GM23248 (cell line): ENCODE data around the gene EDC3. TPM values are rescaled to one million over a fixed set of nuclear protein-coding genes. Genes with fewer than 3 reads are reported as not detected.

Source experiments
- DNase-seq: peaks from one replicate; pipeline ENCODE4 v3.0.0-alpha.2; 2015
- H2AFZ ChIP-seq: fragments of 200-600 bp; sonication (generic); 2 replicates; pipeline ENCODE4 v1.6.1; 2016; ENCODE audit warnings: antibody characterized with exemption
- H3F3A ChIP-seq: fragments of 200-600 bp; sonication (generic); 2 replicates; pipeline ENCODE4 v1.6.1; 2016; ENCODE audit warnings: mild to moderate bottlenecking, antibody characterized with exemption, mixed run types; ENCODE audit not compliant: insufficient read depth
- H3K27ac ChIP-seq: fragments of 200-600 bp; sonication (generic); 2 replicates; pipeline ENCODE4 v1.5.1; 2016; ENCODE audit warnings: mild to moderate bottlenecking
- H3K27me3 ChIP-seq: fragments of 200-600 bp; sonication (generic); replicated peaks from 2 replicates; pipeline ENCODE4 v1.6.1; 2016; ENCODE audit warnings: mild to moderate bottlenecking; ENCODE audit not compliant: insufficient read depth
- H3K36me3 ChIP-seq: fragments of 200-600 bp; sonication (generic); 2 replicates; pipeline ENCODE4 v1.6.1; 2016; ENCODE audit warnings: low read depth, mild to moderate bottlenecking
- H3K4me1 ChIP-seq: fragments of 200-600 bp; sonication (generic); 2 replicates; pipeline ENCODE4 v1.6.1; 2016; ENCODE audit warnings: mild to moderate bottlenecking; ENCODE audit not compliant: insufficient read depth
- H3K4me2 ChIP-seq: fragments of 200-600 bp; sonication (generic); one replicate; pipeline ENCODE4 v1.6.1; 2016; ENCODE audit warnings: mild to moderate bottlenecking; ENCODE audit not compliant: unreplicated experiment
- H3K4me3 ChIP-seq: fragments of 200-600 bp; sonication (generic); 2 replicates; pipeline ENCODE4 v1.5.1; 2016; ENCODE audit warnings: mild to moderate bottlenecking
- H3K79me2 ChIP-seq: fragments of 200-600 bp; sonication (generic); 2 replicates; pipeline ENCODE4 v1.6.1; 2016; ENCODE audit warnings: mild to moderate bottlenecking; ENCODE audit not compliant: insufficient read depth
- H3K9ac ChIP-seq: fragments of 200-600 bp; sonication (generic); 2 replicates; pipeline ENCODE4 v1.6.1; 2016; ENCODE audit warnings: mild to moderate bottlenecking
- H3K9me2 ChIP-seq: fragments of 200-600 bp; sonication (generic); 2 replicates; pipeline ENCODE4 v1.6.1; 2016; ENCODE audit warnings: mixed run types, mild to moderate bottlenecking, moderate library complexity; ENCODE audit not compliant: insufficient read depth
- H3K9me3 ChIP-seq: fragments of 200-600 bp; sonication (generic); one replicate; pipeline ENCODE4 v1.6.1; 2017; ENCODE audit warnings: low read depth
- H4K20me1 ChIP-seq: fragments of 200-600 bp; sonication (generic); 2 replicates; pipeline ENCODE4 v1.6.0; 2016; ENCODE audit not compliant: insufficient read depth
- EZH2 ChIP-seq: fragments of 200-600 bp; sonication (generic); IDR thresholded peaks from 2 replicates; pipeline ENCODE4 v1.6.1; 2018; ENCODE audit warnings: antibody characterized with exemption, mild to moderate bottlenecking; ENCODE audit not compliant: insufficient read depth, poor library complexity, severe bottlenecking
- EZH2phosphoT487 ChIP-seq: fragments of 200-600 bp; sonication (generic); IDR thresholded peaks from 2 replicates; pipeline ENCODE4 v1.6.1; 2018; ENCODE audit warnings: antibody characterized with exemption, moderate library complexity, mild to moderate bottlenecking, low read depth; ENCODE audit not compliant: insufficient read depth
- WGBS, 2 experiments: methylation state at CpG; one replicate each; pipeline ENCODE4 v1.1.6; 2015 to 2017; ENCODE audit warnings: low lambda C conversion rate in 2 of 2, low coverage in 1 of 2; ENCODE audit errors: missing lambda C conversion rate in 2 of 2; 5-methylcytosine and 5-hydroxymethylcytosine counted together
- in situ Hi-C: fragments of 300-500 bp; cut with MboI; formaldehyde crosslinking; loops from 2 replicates; pipeline ENCODE4 v1.15.0; 2020
- polyA plus RNA-seq: library from polyadenylated mRNA; unstranded; fragments of >200 nt; fragmentation: Nextera tagmentation; extraction: Ambion mirVana; gene quantifications from 2 replicates; pipeline ENCODE4 v1.2.1, GENCODE V29; 2016
- total RNA-seq: library from RNA; depleted of rRNA; stranded (reverse); fragments of >200 nt; shearing (Covaris generic); gene quantifications from 2 replicates; pipeline ENCODE4 v1.2.3, GENCODE V29; 2014; rRNA removed

EDC3 gene
- total and polyA plus RNA-seq, 2 experiments from 2014 or later: 13.9 to 21.8 TPM

DNA sequence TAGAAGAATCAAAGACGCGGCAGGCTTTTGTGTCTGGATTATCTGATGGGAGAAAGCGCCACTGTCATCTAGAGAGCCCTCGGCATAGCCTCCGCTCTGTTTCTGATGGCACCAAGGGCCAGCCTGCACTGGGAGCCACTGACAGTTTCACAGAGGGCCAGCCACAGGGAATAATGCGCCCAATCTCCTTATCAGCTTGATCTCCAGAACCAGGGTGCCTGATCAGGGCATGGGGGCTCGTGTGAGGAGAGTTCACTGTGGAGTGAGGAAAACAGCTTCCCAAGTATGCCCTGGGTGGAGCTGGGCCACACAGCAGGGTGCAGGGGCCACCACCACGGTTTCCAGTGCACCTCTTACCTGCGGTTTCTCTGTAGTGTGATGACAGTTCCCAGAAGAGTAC, 110.0 kb downstream of the EDC3 start:
- H2AFZ ChIP-seq: no peak overlapping the region
- TF ChIP-seq EZH2 (no peak), EZH2phosphoT487 (no peak)
- no peak overlapping the region for H3K4me3 ChIP-seq
- no peaks in the 10 kb centered on the region for H3K9me2 ChIP-seq
- no peak overlapping the region for H3K9ac ChIP-seq
- peaks cover 9% of the 10 kb centered on the region; the same call in 1 of the 2 replicates for H3F3A ChIP-seq
- no peak overlapping the region for H3K27ac ChIP-seq
- in situ Hi-C loops: no loop called here
- no peaks in the 10 kb centered on the region for H3K36me3 ChIP-seq
- 94 to 98% methylated on average over 9 of the region's 9 CpGs for WGBS, 2 experiments
- H3K4me1 ChIP-seq: peaks cover 13% of the 10 kb centered on the region
- no peaks in the 10 kb centered on the region for H3K9me3 ChIP-seq
- H3K4me2 ChIP-seq: no peak overlapping the region
- H3K27me3 ChIP-seq: no peaks in the 10 kb centered on the region
- DNase-seq: no peak
- no peaks in the 10 kb centered on the region for H4K20me1 ChIP-seq
- H3K79me2 ChIP-seq: no peaks in the 10 kb centered on the region

DNA sequence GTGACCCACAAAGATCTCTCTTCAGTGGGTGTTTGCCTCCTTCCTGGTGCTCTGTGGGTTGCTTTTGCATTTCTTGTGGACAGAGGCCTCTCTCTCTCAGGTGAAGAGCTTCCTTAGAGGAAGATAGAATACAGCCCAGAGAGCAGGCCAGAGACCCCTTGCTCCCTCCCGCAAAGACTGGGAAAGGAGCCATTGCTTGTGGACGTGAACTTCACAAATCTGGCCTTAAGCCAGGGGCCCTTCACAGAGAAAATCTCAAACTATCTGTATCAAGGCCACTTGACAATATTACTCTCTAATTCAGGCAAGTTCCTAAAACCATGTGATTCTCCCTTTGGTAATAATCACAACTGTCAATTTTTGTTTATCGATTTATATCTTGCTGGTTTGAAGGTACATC, 110.6 kb downstream of the EDC3 start:
- H3F3A ChIP-seq: peaks cover 9% of the 10 kb centered on the region; the same call in 1 of the 2 replicates
- no peak for TF ChIP-seq EZH2phosphoT487
- TF ChIP-seq EZH2: no peak
- H3K36me3 ChIP-seq: no peaks in the 10 kb centered on the region
- in situ Hi-C loops: no loop called here
- no peak overlapping the region for H3K9ac ChIP-seq
- H3K9me3 ChIP-seq: no peaks in the 10 kb centered on the region
- H3K4me2 ChIP-seq: no peak overlapping the region
- DNase-seq: no peak
- no peak overlapping the region for H3K4me3 ChIP-seq
- WGBS, 2 experiments: 62 to 69% methylated on average over 3 of the region's 3 CpGs
- no peak overlapping the region for H3K27ac ChIP-seq
- no peaks in the 10 kb centered on the region for H3K9me2 ChIP-seq
- peaks cover 13% of the 10 kb centered on the region for H3K4me1 ChIP-seq
- no peak overlapping the region for H2AFZ ChIP-seq
- no peaks in the 10 kb centered on the region for H4K20me1 ChIP-seq
- H3K27me3 ChIP-seq: no peaks in the 10 kb centered on the region
- H3K79me2 ChIP-seq: no peaks in the 10 kb centered on the region

DNA sequence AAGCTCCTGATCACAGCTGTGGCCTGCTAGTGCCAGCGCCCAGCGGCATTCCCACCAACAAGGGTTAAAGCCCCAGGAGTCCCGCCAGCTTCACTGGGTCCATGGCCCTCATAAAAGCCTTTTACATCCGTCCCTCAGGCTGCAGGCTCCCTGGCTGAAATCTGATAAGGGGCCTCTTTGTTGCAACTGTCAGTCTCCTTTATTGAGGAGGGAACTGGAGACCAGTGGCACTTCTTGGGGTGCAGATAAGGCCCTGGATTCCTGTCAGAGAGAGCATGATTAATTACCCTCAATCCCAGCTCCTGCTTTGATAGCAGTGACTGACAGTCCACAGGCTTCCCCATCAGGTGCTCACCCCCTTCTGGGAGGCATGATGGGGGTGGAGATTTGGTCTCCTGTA, 111.0 kb downstream of the EDC3 start:
- Histone ChIP-seq H4K20me1 (no peaks in the 10 kb centered on the region), H3K27ac (no peak overlapping the region), H3K27me3 (no peaks in the 10 kb centered on the region), H3F3A (peaks cover 9% of the 10 kb centered on the region; the same call in 1 of the 2 replicates), H3K9me3 (no peaks in the 10 kb centered on the region), H3K79me2 (no peaks in the 10 kb centered on the region), H3K36me3 (no peaks in the 10 kb centered on the region), H2AFZ (no peak overlapping the region), H3K9me2 (no peaks in the 10 kb centered on the region), H3K4me3 (no peak overlapping the region), H3K4me1 (peaks cover 13% of the 10 kb centered on the region), H3K4me2 (no peak overlapping the region), H3K9ac (no peak overlapping the region)
- no peak for DNase-seq
- 92% methylated on average over 4 of the region's 4 CpGs for WGBS, 2 experiments
- in situ Hi-C loops: no loop called here
- no peak for TF ChIP-seq EZH2phosphoT487
- TF ChIP-seq EZH2: no peak

DNA sequence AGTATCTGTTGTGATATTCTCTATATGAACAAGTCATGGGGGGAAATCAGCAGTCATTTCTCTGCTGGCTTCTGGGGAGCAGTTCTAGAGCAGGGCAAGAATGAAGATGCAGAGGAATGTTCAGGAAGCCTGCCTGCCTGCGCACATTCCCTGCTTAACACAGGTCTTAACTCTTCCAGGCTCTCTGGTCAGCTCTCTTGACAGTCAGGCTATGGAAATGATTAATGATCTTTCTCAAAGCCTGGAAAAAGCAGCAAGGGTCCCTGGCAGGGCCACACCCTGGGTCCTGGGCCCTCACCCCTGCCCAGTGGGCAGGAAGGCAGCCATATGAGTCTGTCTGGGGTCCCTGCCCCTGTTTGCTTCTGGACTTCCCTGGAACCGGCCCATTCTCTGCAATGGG, 111.6 kb downstream of the EDC3 start:
- Histone ChIP-seq H3K27me3 (no peaks in the 10 kb centered on the region), H3K4me2 (no peak overlapping the region), H3K27ac (no peak overlapping the region), H3K9me3 (no peaks in the 10 kb centered on the region), H2AFZ (no peak overlapping the region), H3K4me1 (peaks cover 9% of the 10 kb centered on the region), H3K4me3 (no peak overlapping the region), H3K79me2 (no peaks in the 10 kb centered on the region), H4K20me1 (no peaks in the 10 kb centered on the region), H3K9ac (no peak overlapping the region), H3K9me2 (no peaks in the 10 kb centered on the region), H3K36me3 (no peaks in the 10 kb centered on the region), H3F3A (peaks cover 9% of the 10 kb centered on the region; the same call in 1 of the 2 replicates)
- DNase-seq: no peak
- in situ Hi-C loops: no loop called here
- 90 to 100% methylated on average over 2 of the region's 2 CpGs for WGBS, 2 experiments
- TF ChIP-seq EZH2phosphoT487: no peak
- no peak for TF ChIP-seq EZH2

Other genes starting within 250 kb of the EDC3 start
- 70.4 and 74.2 TPM in 2 replicates for gene UBL7, start 234.9 kb downstream of the EDC3 start, total RNA-seq
- gene UBL7, start 234.9 kb downstream of the EDC3 start, polyA plus RNA-seq: 78.6 and 79.1 TPM in 2 replicates
- 2.3 and 4.9 TPM in 2 replicates for gene ARID3B, start 154.8 kb downstream of the EDC3 start, total RNA-seq
- gene ARID3B, start 154.8 kb downstream of the EDC3 start, polyA plus RNA-seq: 2.1 and 2.4 TPM in 2 replicates
- 67.2 and 67.9 TPM in 2 replicates for gene CLK3, start 80.2 kb downstream of the EDC3 start, total RNA-seq
- 40.4 and 41.9 TPM in 2 replicates for gene CLK3, start 80.2 kb downstream of the EDC3 start, polyA plus RNA-seq
- gene CYP1A1, start 29.5 kb upstream of the EDC3 start, total RNA-seq: not detected in 2 replicates
- gene CYP1A1, start 29.5 kb upstream of the EDC3 start, polyA plus RNA-seq: not detected in 2 replicates
- gene CYP1A2, start 52.8 kb upstream of the EDC3 start, total RNA-seq: not detected in 2 replicates
- gene CYP1A2, start 52.8 kb upstream of the EDC3 start, polyA plus RNA-seq: not detected in 2 replicates
- gene CSK, start 86.1 kb upstream of the EDC3 start, total RNA-seq: 18.0 and 21.0 TPM in 2 replicates
- gene CSK, start 86.1 kb upstream of the EDC3 start, polyA plus RNA-seq: 11.0 and 12.0 TPM in 2 replicates
- not detected in 2 replicates for gene LMAN1L, start 116.8 kb upstream of the EDC3 start, total RNA-seq
- not detected in 2 replicates for gene LMAN1L, start 116.8 kb upstream of the EDC3 start, polyA plus RNA-seq
- not detected in 2 replicates for gene CPLX3, start 130.6 kb upstream of the EDC3 start, total RNA-seq
- not detected in 2 replicates for gene CPLX3, start 130.6 kb upstream of the EDC3 start, polyA plus RNA-seq
- 29.1 and 30.3 TPM in 2 replicates for gene ULK3, start 147.1 kb upstream of the EDC3 start, total RNA-seq
- 14.0 and 14.6 TPM in 2 replicates for gene ULK3, start 147.1 kb upstream of the EDC3 start, polyA plus RNA-seq
- gene SCAMP2, start 177.3 kb upstream of the EDC3 start, total RNA-seq: 28.7 and 49.2 TPM in 2 replicates
- gene SCAMP2, start 177.3 kb upstream of the EDC3 start, polyA plus RNA-seq: 83.0 and 86.2 TPM in 2 replicates
- 79.0 and 85.2 TPM in 2 replicates for gene MPI, start 194.0 kb upstream of the EDC3 start, total RNA-seq
- gene MPI, start 194.0 kb upstream of the EDC3 start, polyA plus RNA-seq: 34.8 and 41.2 TPM in 2 replicates
- gene FAM219B, start 210.8 kb upstream of the EDC3 start, total RNA-seq: 64.1 and 78.6 TPM in 2 replicates
- gene FAM219B, start 210.8 kb upstream of the EDC3 start, polyA plus RNA-seq: 38.1 and 39.6 TPM in 2 replicates
- gene COX5A, start 242.0 kb upstream of the EDC3 start, total RNA-seq: 48.2 and 65.3 TPM in 2 replicates
- 315 and 321 TPM in 2 replicates for gene COX5A, start 242.0 kb upstream of the EDC3 start, polyA plus RNA-seq